AG08395 (cell line): ENCODE data around the gene TOX3.

Experiments
- DNase-seq: peaks from one replicate; pipeline ENCODE4 v3.0.0; 2012; ENCODE audit warnings: mixed read lengths, low spot score

The TOX3 gene

GRCh38 chr16:52492789-52493357 lies 54.1 kb downstream of the TOX3 start:
- no peak for DNase-seq

- no peak for DNase-seq
These were observed 55.7 kb downstream of the TOX3 start for GRCh38 chr16:52491216-52491615.

- DNase-seq: no peak
These were observed 57.0 kb downstream of the TOX3 start for GRCh38 chr16:52489894-52490293.

- DNase-seq: no peak
These were observed 58.1 kb downstream of the TOX3 start for GRCh38 chr16:52488837-52489289.

- no peak for DNase-seq
These were observed 59.0 kb downstream of the TOX3 start for GRCh38 chr16:52487849-52488457.

- DNase-seq: no peak
These were observed 66.7 kb downstream of the TOX3 start for GRCh38 chr16:52480237-52480636.

- no peak for DNase-seq
These were observed 70.8 kb downstream of the TOX3 start for GRCh38 chr16:52476111-52476510.

- DNase-seq: no peak
These were observed 72.3 kb downstream of the TOX3 start for GRCh38 chr16:52474679-52475078.

- no peak for DNase-seq
These were observed 73.8 kb downstream of the TOX3 start for GRCh38 chr16:52473096-52473495.

GRCh38 chr16:52471650-52472370 lies 75.1 kb downstream of the TOX3 start:
- DNase-seq: no peak

- no peak for DNase-seq
These were observed 76.4 kb downstream of the TOX3 start for GRCh38 chr16:52470585-52470984.

GRCh38 chr16:52469775-52470174 lies 77.2 kb downstream of the TOX3 start:
- DNase-seq: no peak

GRCh38 chr16:52469091-52469490 lies 77.9 kb downstream of the TOX3 start:
- no peak for DNase-seq

- no peak for DNase-seq
These were observed 79.2 kb downstream of the TOX3 start for GRCh38 chr16:52467753-52468152.

GRCh38 chr16:52466994-52467393 lies 79.9 kb downstream of the TOX3 start:
- DNase-seq: no peak

- no peak for DNase-seq
These were observed 81.2 kb downstream of the TOX3 start for GRCh38 chr16:52465711-52466267.

GRCh38 chr16:52463904-52464303 lies 83.0 kb downstream of the TOX3 start:
- no peak for DNase-seq

GRCh38 chr16:52462816-52463215 lies 84.1 kb downstream of the TOX3 start:
- no peak for DNase-seq

GRCh38 chr16:52460639-52461178 lies 86.2 kb downstream of the TOX3 start:
- no peak for DNase-seq

- DNase-seq: no peak
These were observed 90.6 kb downstream of the TOX3 start for GRCh38 chr16:52456368-52456767.

GRCh38 chr16:52455549-52456277 lies 91.2 kb downstream of the TOX3 start:
- no peak for DNase-seq

GRCh38 chr16:52453644-52454043 lies 93.3 kb downstream of the TOX3 start:
- DNase-seq: no peak
